Kasumi-1 (cell line): ENCODE data around the gene AMIGO3.
"Not testable (repeated sequence)": the region's sequence is repeated elsewhere in the genome, so short reads cannot be mapped to it uniquely, and the experiment has no call there.

ENCODE experiments used
- DNase-seq, 2 experiments: peaks; one replicate each; lab custom pipeline; 2025; lab: John Stamatoyannopoulos, UW

Gene AMIGO3

GRCh38 chr3:49688338-49689045 lies 31.0 kb downstream of the AMIGO3 start:
- DNase-seq = not testable (repeated sequence)

GRCh38 chr3:49687424-49687795 lies 32.1 kb downstream of the AMIGO3 start:
- DNase-seq = not testable (repeated sequence)

- DNase-seq = not testable (repeated sequence)
These were observed 32.6 kb downstream of the AMIGO3 start for GRCh38 chr3:49686769-49687423.

DNA sequence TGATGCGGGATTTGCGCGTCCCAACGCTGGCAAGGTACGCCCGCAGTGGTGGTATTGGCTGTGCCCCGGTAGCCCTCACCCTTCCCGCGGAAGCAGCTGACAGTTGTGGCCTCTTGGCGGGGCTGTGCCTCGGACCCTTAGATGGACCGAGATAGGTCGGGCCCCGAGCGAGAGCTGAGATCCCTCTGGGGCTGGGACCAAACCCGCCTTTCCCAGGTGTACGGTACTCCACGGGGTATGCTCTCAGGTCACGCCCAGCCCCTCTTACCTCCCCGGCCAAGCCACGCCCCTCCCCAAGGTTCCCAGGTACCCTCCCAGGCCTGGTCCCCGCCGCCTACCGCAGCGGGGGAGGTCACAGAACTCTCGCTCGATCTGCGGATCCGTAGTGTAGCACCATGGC lies 33.1 kb downstream of the AMIGO3 start:
- not testable (repeated sequence) for DNase-seq

- not testable (repeated sequence) for DNase-seq
These were observed 33.6 kb downstream of the AMIGO3 start for GRCh38 chr3:49685846-49686245.

- not testable (repeated sequence) for DNase-seq
These were observed 34.4 kb downstream of the AMIGO3 start for GRCh38 chr3:49685103-49685502.

GRCh38 chr3:49684453-49684852 lies 35.0 kb downstream of the AMIGO3 start:
- not testable (repeated sequence) for DNase-seq

- DNase-seq = no peak
These were observed 36.3 kb downstream of the AMIGO3 start for GRCh38 chr3:49683162-49683561.

GRCh38 chr3:49681543-49681942 lies 37.9 kb downstream of the AMIGO3 start:
- no peak for DNase-seq

DNA sequence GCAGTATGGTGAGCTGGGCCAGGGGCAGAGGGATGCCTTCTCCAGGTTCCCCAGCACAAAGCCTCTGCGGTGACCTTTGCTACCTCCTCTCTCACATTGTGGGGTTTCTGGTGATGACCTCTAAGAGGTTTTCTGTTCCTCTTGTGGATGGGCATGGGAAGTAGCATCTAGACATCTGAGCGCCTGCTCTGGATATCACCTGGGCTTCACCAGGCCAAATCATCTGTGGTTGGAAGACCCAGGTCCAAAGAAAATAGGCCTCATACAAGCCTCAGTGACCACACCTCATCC lies 38.3 kb downstream of the AMIGO3 start:
- no peak for DNase-seq

DNA sequence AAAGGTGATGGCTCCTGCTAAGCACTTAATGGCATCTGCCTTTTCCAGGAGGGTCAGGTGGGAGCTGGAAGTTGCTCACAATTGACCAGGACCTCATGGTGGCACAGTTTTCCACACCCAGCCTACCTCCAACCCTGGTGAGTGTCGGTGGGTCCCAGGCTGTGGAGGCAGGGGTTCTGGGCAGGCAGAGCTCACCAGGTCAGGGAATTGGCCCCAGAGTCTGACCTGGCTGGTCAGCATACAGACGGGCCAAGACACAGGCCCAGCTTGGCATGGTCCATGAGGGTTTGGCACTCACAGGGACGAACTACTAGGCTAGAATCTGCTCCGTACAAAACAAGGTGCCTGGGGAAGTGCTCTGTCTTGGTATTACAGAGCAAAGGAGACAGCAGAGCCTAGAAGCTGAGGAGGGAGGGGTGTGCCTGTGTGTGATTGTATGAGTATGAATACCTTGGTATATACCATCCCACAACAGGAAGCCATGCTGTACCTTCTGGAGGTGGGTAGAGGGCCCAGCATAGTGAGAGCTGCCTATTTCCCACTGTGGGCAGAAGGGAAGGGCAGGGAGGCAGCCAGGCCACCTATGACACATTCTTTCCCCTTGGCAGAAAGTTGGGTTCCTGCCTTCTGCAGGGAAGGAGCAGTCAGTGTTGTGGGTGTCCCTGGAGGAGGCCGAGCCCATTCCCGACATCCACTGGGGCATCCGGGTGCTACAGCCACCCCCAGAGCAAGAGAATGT lies 38.8 kb downstream of the AMIGO3 start:
- no peak for DNase-seq

- no peak for DNase-seq
These were observed 43.6 kb downstream of the AMIGO3 start for GRCh38 chr3:49675912-49676311.

- DNase-seq = no peak
These were observed 44.9 kb downstream of the AMIGO3 start for GRCh38 chr3:49674497-49674983.

DNA sequence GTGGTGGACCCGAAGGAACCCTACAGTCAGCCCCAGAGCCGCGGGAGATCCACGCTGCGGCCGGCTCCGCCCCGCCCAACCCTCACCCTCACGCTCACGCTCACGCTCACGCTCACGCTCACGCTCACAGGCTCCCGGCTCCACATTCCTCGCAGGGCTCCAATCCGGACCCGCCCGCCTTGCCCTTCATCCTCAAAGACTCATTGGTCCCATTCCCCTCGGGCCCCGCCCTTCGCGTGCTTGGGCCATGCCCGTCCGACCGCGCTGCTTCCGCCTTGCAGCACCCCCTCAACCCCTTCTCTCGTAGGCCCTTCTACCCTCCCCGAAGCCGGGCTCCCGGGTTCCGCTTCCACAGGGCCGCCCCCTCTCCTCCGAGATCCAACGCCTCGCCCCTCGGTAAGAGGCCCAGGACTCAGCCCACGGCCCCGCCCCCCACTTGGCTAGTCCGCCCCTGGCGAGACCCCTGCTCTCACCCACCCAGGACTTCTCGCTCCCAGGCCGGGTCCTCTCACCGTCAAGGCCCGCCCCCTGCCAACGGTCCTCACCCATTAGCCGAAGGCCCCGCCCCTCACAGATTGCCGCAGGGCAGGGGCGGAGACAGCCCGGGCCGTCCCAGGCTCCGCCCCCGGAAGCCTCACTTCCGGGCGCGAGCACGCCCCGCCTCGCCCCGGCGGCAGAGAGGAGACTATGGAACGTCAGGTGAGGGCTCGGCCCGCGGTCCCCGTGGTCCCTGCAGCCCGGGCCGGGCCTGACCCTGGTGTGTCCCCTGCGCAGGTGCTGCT lies 45.6 kb downstream of the AMIGO3 start, which contains the start of gene APEH:
TSS of gene APEH (plus strand) at position 637 of the 782 bp plus-strand sequence. CDS start at position 688, 51 bp downstream.
- DNase-seq = no peak

- no peak for DNase-seq
These were observed 46.3 kb downstream of the AMIGO3 start for GRCh38 chr3:49673121-49673714.

- no peak for DNase-seq
These were observed 47.9 kb downstream of the AMIGO3 start for GRCh38 chr3:49671291-49672288.

GRCh38 chr3:49670940-49671290 lies 48.6 kb downstream of the AMIGO3 start:
- DNase-seq = no peak

DNA sequence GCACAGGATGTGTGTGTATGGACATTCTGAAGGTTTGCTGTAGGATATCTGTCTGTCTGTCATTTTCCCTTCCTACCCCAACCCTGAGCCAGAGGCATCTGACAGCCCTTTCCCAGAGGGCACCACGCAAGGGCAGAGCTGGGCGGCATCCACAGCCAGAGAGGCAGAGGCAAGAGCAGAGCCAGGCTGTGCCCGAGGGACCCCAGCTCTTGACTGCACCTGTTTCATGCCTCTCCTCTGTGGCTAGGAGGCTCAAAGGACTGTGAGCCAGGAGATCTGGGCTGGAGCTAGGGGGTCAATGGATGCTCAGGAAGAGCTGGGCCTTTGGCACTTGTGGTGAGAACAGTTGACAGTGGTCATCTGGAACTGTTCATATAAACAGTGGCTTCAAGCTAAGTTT lies 50.1 kb downstream of the AMIGO3 start:
- no peak for DNase-seq

GRCh38 chr3:49668861-49669260 lies 50.6 kb downstream of the AMIGO3 start:
- no peak for DNase-seq

DNA sequence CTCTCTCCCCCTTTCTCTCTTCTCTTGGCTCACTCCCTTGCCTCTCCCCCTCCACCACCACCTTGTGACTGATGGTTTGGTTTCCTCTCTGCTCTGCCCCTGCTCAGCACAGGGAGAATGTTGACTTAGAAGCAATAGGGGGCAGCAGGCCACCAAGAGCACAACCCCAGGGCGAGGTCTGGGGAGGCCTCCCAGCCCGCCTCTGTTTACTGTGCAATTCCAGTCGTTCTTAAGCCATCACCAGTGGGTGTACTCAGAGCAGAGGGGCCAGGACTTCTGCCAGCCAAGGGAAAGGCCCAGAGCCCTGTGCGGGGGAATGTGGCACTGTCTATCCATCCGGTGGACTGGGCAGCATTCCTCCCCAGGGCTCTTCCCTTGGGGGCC lies 51.1 kb downstream of the AMIGO3 start:
- peak; percentile 28 to 30 for DNase-seq
